Gastrocnemius medialis (tissue), 4 donors: ENCODE results near the gene KCNS1. TPM values are rescaled to one million over a fixed set of nuclear protein-coding genes. Genes with fewer than 3 reads are reported as not detected.

ENCODE experiments used
- ATAC-seq, 2 donors: fragments of 150-250 bp; one replicate each; pipeline ENCODE4 v1.9.1; 2016
- DNase-seq, 2 donors: peaks; one replicate each; pipeline ENCODE4 v3.0.0-alpha.2; 2019
- H3K27ac ChIP-seq, 4 donors: fragments of 200-600 bp; sonication (generic); 1 replicate in 1 of 4; 2 replicates in 3 of 4; pipeline ENCODE4 v1.5.1; 2016 to 2018; ENCODE audit warnings: mild to moderate bottlenecking in 2 of 4, moderate library complexity in 1 of 4
- H3K27me3 ChIP-seq, 3 donors: fragments of 200-600 bp; sonication (generic) in 2 of 3; 1 replicate in 1 of 3; 2 replicates in 2 of 3; pipeline versions ENCODE4 v1.5.1 to v1.6.0; 2016 to 2019; ENCODE audit warnings: mild to moderate bottlenecking in 1 of 3, moderate library complexity in 1 of 3
- H3K36me3 ChIP-seq, 2 donors: fragments of 200-600 bp; sonication (generic) in 1 of 2; one replicate each; pipeline ENCODE4 v1.5.1; 2017 to 2018
- H3K4me1 ChIP-seq, 2 donors: fragments of 200-600 bp; sonication (generic) in 1 of 2; one replicate each; pipeline ENCODE4 v1.5.1; 2016 to 2017; ENCODE audit warnings: mild to moderate bottlenecking in 2 of 2
- H3K4me3 ChIP-seq, 4 donors: fragments of 200-600 bp; sonication (generic) in 3 of 4; 1 replicate in 1 of 4; 2 replicates in 3 of 4; pipeline ENCODE4 v1.5.1; 2016 to 2019; ENCODE audit warnings: mild to moderate bottlenecking in 2 of 4
- H3K9me3 ChIP-seq, 3 donors: fragments of 200-600 bp; sonication (generic) in 2 of 3; 1 replicate in 1 of 3; 2 replicates in 2 of 3; pipeline ENCODE4 v1.5.1; 2016 to 2019
- POLR2A ChIP-seq, 2 donors: fragments of 450-650 bp; IDR thresholded peaks; one replicate each; pipeline ENCODE4 v1.6.1; 2017; ENCODE audit warnings: antibody characterized with exemption in 2 of 2, mild to moderate bottlenecking in 2 of 2, moderate library complexity in 2 of 2
- in situ Hi-C, 4 donors: fragments of 200-750 bp; cut with MboI; loops; one replicate each; pipeline versions ENCODE4 v1.15.0 to v1.8.0; 2017; ENCODE audit warnings: low sequenced_read_pairs in 4 of 4
- intact Hi-C: fragments of 100-400 bp; cut with DNase I; formaldehyde crosslinking; loops from one replicate; pipeline ENCODE4 v1.15.1; 2023; ENCODE audit warnings: low total_unique reads
- total RNA-seq, 4 donors: library from RNA; depleted of rRNA; stranded (reverse); fragments of >200 nt; gene quantifications; one replicate each; pipeline versions ENCODE4 v1.1.0 to v1.2.3, GENCODE V29; 2016
- TF ChIP-seq, protein P1 (sequence below), 5 experiments: fragments of 450-650 bp in 3 of 5; fragments of 200-600 bp in 2 of 5; sonication (generic) in 2 of 5; IDR thresholded peaks in 4 of 5; conservative IDR thresholded peaks in 1 of 5; 1 replicate in 4 of 5; 2 replicates in 1 of 5; pipeline ENCODE4 v1.5.1; 2016 to 2019; ENCODE audit warnings: antibody characterized with exemption in 5 of 5, mild to moderate bottlenecking in 3 of 5, moderate library complexity in 3 of 5

The KCNS1 gene
- total RNA-seq, 4 donors from 2014 or later, result not detected

GRCh38 chr20:45105317-45105716 lies 4.4 kb upstream of the KCNS1 start:
- in situ Hi-C loops, result no loop called here
- no peak overlapping the region for H3K27ac ChIP-seq
- ATAC-seq, result no peak
- no peaks in the 10 kb centered on the region for H3K4me1 ChIP-seq
- peaks cover 14 to 19% (median 18%) of the 10 kb centered on the region in 3 donors for H3K27me3 ChIP-seq
- no peak for TF ChIP-seq POLR2A (IDR thresholded peaks at IDR 0.05)
- TF ChIP-seq, protein P1, sequence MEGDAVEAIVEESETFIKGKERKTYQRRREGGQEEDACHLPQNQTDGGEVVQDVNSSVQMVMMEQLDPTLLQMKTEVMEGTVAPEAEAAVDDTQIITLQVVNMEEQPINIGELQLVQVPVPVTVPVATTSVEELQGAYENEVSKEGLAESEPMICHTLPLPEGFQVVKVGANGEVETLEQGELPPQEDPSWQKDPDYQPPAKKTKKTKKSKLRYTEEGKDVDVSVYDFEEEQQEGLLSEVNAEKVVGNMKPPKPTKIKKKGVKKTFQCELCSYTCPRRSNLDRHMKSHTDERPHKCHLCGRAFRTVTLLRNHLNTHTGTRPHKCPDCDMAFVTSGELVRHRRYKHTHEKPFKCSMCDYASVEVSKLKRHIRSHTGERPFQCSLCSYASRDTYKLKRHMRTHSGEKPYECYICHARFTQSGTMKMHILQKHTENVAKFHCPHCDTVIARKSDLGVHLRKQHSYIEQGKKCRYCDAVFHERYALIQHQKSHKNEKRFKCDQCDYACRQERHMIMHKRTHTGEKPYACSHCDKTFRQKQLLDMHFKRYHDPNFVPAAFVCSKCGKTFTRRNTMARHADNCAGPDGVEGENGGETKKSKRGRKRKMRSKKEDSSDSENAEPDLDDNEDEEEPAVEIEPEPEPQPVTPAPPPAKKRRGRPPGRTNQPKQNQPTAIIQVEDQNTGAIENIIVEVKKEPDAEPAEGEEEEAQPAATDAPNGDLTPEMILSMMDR (IDR thresholded peaks at IDR 0.05 in 4 of 5, conservative IDR thresholded peaks at IDR 0.05 in 1 of 5), result no peak
- intact Hi-C loops, result no loop called here
- H3K9me3 ChIP-seq, result no peaks in the 10 kb centered on the region
- DNase-seq, result no peak
- no peaks in the 10 kb centered on the region for H3K36me3 ChIP-seq
- no peak overlapping the region for H3K4me3 ChIP-seq

GRCh38 chr20:45104786-45105185 lies 3.9 kb upstream of the KCNS1 start:
- DNase-seq (no peak), ATAC-seq (no peak)
- intact Hi-C loops, result no loop called here
- no peaks in the 10 kb centered on the region for H3K9me3 ChIP-seq
- no peak overlapping the region for H3K4me3 ChIP-seq
- no peaks in the 10 kb centered on the region for H3K36me3 ChIP-seq
- no peak for TF ChIP-seq POLR2A (IDR thresholded peaks at IDR 0.05)
- TF ChIP-seq, protein P1 (IDR thresholded peaks at IDR 0.05 in 4 of 5, conservative IDR thresholded peaks at IDR 0.05 in 1 of 5), result no peak
- H3K27me3 ChIP-seq, result peaks cover 19 to 24% (median 23%) of the 10 kb centered on the region in 3 donors
- in situ Hi-C loops, result no loop called here
- H3K4me1 ChIP-seq, result no peaks in the 10 kb centered on the region
- no peak overlapping the region for H3K27ac ChIP-seq

DNA sequence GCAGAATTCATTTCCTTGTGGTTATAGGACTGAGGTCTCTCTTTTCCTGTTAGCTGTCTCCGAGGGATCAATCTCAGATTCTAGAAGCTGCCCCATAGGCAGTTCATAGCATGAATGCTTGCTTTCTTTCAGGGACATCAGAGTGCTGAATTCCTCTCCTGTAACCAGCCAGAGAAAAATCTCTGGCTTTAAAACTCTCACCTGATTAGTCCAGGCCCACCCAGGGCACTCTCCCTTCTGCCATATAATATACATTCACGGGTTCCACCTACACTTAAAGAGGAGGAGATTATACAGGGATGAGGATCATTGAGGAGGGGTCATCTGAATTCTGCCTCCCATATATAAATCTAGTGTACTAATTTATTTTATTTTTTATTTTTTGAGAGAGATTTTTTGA lies 2.1 kb upstream of the KCNS1 start:
- no peaks in the 10 kb centered on the region for H3K36me3 ChIP-seq
- in situ Hi-C loops (no loop called here), intact Hi-C loops (no loop called here)
- DNase-seq (no peak), ATAC-seq (no peak)
- no peak overlapping the region for H3K4me3 ChIP-seq
- no peaks in the 10 kb centered on the region for H3K9me3 ChIP-seq
- H3K4me1 ChIP-seq, result no peaks in the 10 kb centered on the region
- TF ChIP-seq, protein P1 (IDR thresholded peaks at IDR 0.05 in 4 of 5, conservative IDR thresholded peaks at IDR 0.05 in 1 of 5), result no peak
- TF ChIP-seq POLR2A (IDR thresholded peaks at IDR 0.05), result no peak
- peaks cover 35 to 36% (median 36%) of the 10 kb centered on the region in 3 donors for H3K27me3 ChIP-seq
- H3K27ac ChIP-seq, result no peak overlapping the region

DNA sequence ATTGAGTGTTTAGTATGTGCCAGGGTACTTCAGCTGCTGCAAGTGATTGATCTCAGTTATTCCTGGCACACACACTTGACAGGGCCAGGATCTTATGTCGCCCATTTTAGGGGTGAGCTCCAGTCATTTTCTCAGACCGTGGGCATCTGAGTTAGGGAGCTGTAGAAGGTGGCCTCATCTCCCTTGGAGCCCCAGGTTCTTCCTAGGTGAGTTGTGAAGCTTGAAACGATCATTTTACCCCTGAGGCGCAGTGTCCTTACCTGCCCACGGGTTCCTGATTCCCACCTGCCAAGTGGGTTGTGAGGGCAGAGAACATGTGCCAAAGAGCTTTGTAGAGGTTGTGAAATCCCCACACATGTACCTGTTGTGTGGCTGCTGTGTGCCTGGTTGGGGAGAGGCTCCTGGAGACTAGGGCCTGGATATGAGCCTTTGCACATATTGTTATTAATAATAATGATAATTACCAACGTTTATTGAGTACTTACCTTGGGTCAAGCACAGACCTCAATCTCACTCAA lies 465 bp upstream of the KCNS1 start:
- H3K27me3 ChIP-seq, result peaks cover 49 to 53% (median 51%) of the 10 kb centered on the region in 3 donors
- no peak overlapping the region for H3K27ac ChIP-seq
- ATAC-seq (no peak), DNase-seq (no peak)
- H3K4me3 ChIP-seq, result no peak overlapping the region
- H3K9me3 ChIP-seq, result no peaks in the 10 kb centered on the region
- H3K4me1 ChIP-seq, result no peaks in the 10 kb centered on the region
- in situ Hi-C loops, result no loop called here
- no peaks in the 10 kb centered on the region for H3K36me3 ChIP-seq
- TF ChIP-seq, protein P1 (IDR thresholded peaks at IDR 0.05 in 4 of 5, conservative IDR thresholded peaks at IDR 0.05 in 1 of 5), result no peak
- no peak for TF ChIP-seq POLR2A (IDR thresholded peaks at IDR 0.05)
- intact Hi-C loops, result no loop called here
